ENCODE measurements around the gene PRMT6. TPM values are rescaled to one million over a fixed set of nuclear protein-coding genes. Genes with fewer than 3 reads are reported as not detected.

Gene PRMT6
- total and polyA plus RNA-seq, 2 donors from 2014 or later: 16.9 to 19.3 TPM

DNA sequence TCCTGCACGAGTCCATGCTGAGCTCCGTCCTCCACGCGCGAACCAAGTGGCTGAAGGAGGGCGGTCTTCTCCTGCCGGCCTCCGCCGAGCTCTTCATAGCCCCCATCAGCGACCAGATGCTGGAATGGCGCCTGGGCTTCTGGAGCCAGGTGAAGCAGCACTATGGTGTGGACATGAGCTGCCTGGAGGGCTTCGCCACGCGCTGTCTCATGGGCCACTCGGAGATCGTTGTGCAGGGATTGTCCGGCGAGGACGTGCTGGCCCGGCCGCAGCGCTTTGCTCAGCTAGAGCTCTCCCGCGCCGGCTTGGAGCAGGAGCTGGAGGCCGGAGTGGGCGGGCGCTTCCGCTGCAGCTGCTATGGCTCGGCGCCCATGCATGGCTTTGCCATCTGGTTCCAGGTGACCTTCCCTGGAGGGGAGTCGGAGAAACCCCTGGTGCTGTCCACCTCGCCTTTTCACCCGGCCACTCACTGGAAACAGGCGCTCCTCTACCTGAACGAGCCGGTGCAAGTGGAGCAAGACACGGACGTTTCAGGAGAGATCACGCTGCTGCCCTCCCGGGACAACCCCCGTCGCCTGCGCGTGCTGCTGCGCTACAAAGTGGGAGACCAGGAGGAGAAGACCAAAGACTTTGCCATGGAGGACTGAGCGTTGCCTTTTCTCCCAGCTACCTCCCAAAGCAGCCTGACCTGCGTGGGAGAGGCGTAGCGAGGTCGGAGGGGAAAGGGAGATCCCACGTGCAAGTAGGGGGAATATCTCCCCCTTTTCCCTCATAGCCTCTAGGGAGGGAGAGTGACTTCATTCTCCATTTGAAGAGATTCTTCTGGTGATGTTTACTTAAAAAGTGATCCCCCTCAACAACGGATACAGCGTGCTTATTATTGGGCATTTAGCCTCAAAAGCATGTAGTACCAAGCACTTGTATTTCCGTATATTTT lies 991 bp downstream of the PRMT6 start:
- H3K4me3 ChIP-seq (ENCODE audit: low read length in 3 of 3): peak overlapping the region; percentile 94 to 96 (median 95)
- H3K4me1 ChIP-seq (ENCODE audit: control insufficient read depth in 2 of 3, insufficient read depth in 2 of 3, low read depth in 1 of 3, low read length in 3 of 3): peaks cover 0 to 8% (median 0%) of the 10 kb centered on the region in 3 donors
- TF ChIP-seq, protein P1, sequence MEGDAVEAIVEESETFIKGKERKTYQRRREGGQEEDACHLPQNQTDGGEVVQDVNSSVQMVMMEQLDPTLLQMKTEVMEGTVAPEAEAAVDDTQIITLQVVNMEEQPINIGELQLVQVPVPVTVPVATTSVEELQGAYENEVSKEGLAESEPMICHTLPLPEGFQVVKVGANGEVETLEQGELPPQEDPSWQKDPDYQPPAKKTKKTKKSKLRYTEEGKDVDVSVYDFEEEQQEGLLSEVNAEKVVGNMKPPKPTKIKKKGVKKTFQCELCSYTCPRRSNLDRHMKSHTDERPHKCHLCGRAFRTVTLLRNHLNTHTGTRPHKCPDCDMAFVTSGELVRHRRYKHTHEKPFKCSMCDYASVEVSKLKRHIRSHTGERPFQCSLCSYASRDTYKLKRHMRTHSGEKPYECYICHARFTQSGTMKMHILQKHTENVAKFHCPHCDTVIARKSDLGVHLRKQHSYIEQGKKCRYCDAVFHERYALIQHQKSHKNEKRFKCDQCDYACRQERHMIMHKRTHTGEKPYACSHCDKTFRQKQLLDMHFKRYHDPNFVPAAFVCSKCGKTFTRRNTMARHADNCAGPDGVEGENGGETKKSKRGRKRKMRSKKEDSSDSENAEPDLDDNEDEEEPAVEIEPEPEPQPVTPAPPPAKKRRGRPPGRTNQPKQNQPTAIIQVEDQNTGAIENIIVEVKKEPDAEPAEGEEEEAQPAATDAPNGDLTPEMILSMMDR (IDR thresholded peaks at IDR 0.05; ENCODE audit: borderline replicate concordance, extremely low read depth, insufficient read depth): no peak
- H3K9ac ChIP-seq (ENCODE audit: low read length in 3 of 3): peak overlapping the region; percentile 37 to 91 (median 66)
- no peaks in the 10 kb centered on the region for H3K27me3 ChIP-seq (ENCODE audit: control insufficient read depth, insufficient read depth, low read length)
- peak overlapping the region; percentile 80 to 91 for H3K27ac ChIP-seq (ENCODE audit: low read depth in 2 of 2, low read length in 2 of 2)
- FAIRE-seq (no peak), DNase-seq (peak; percentile 86 to 92 (median 90))
- intact Hi-C loops (cut with DNase I): no loop called here
- no peaks in the 10 kb centered on the region for H3K9me3 ChIP-seq (ENCODE audit: control insufficient read depth in 2 of 3, insufficient read depth in 1 of 3, low read length in 3 of 3)
- H3K36me3 ChIP-seq (ENCODE audit: control insufficient read depth in 2 of 3, insufficient read depth in 3 of 3, low read length in 3 of 3): peaks cover 3 to 6% (median 3%) of the 10 kb centered on the region in 3 donors

DNA sequence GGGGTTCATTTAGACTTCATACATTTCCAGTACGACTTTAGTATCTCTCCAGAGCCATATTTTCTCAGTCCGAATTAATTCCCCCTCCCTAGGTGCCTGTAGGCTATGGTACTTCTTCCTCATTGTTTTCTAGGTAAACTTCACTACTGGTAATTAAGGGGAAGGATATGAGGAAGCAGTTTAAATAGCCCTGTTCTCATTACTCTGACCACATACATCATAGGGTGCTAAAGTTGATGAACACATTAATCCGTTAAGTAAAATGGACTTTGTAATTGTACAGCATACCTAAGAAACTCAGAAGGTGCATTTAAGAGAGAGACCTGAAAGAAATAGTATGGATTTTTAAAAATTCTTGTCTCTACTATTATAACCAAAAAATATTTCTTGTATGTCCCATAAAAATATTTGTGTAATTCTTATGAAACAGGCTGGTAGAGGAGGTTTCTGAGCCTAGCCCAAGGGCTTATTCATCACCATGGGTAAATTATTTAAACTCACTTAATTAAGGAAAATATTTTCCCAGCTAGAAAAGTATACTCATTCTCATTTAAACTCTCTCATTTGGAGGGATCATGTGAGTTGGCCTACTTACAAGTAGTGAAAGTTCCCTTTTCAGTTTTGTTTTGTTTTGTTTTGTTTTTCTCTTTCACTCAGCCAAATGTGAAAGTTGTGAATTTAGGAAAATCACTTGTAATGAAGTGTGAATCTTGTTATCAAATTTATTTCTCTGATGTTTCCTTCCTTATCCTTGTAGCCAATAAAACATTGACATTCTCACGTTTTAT lies 2.0 kb downstream of the PRMT6 start:
- no peak for FAIRE-seq
- peak overlapping the region in 1 of 2 donors; percentile 80 for H3K27ac ChIP-seq (ENCODE audit: low read depth in 2 of 2, low read length in 2 of 2)

DNA sequence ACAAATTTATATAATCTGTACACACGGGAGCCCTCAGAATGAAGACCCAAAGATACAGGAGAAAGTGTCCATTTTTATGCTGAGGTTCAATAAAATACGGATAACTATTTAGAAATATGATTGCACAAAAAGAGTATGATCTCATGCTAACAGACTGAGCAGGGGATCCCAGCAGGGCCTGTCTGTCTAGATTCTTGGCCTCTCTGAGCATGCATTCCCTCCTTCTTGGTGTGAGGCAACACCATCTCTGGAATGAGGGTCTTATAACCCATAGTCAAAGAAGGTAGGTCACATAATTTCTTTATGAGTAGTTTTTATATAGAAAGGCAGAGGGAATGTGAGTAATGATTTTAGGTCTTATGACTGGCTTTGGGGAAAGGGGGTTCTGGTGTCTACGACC lies 5.4 kb downstream of the PRMT6 start:
- FAIRE-seq: no peak
- intact Hi-C loops (cut with DNase I): no loop called here
- no peak overlapping the region for H3K9ac ChIP-seq (ENCODE audit: low read length in 3 of 3)

More for the DNA sequence above, 2.0 kb downstream of the PRMT6 start:
- Histone ChIP-seq H3K4me3 (ENCODE audit: low read length in 3 of 3) (peak overlapping the region; percentile 94 to 96 (median 95)), H3K9ac (ENCODE audit: low read length in 3 of 3) (peak overlapping the region in 2 of 3 donors; percentile 66 to 91), H3K36me3 (ENCODE audit: control insufficient read depth in 2 of 3, insufficient read depth in 3 of 3, low read length in 3 of 3) (peaks cover 3 to 6% (median 3%) of the 10 kb centered on the region in 3 donors), H3K9me3 (ENCODE audit: control insufficient read depth in 2 of 3, insufficient read depth in 1 of 3, low read length in 3 of 3) (no peaks in the 10 kb centered on the region), H3K4me1 (ENCODE audit: control insufficient read depth in 2 of 3, insufficient read depth in 2 of 3, low read depth in 1 of 3, low read length in 3 of 3) (peaks cover 0 to 8% (median 0%) of the 10 kb centered on the region in 3 donors), H3K27me3 (ENCODE audit: control insufficient read depth, insufficient read depth, low read length) (no peaks in the 10 kb centered on the region)
- TF ChIP-seq, protein P1 (IDR thresholded peaks at IDR 0.05; ENCODE audit: borderline replicate concordance, extremely low read depth, insufficient read depth): no peak
- intact Hi-C loops (cut with DNase I): no loop called here
- DNase-seq: peak in 1 of 5 donors; percentile 15

More for the DNA sequence above, 5.4 kb downstream of the PRMT6 start:
- Histone ChIP-seq H3K4me1 (ENCODE audit: control insufficient read depth in 2 of 3, insufficient read depth in 2 of 3, low read depth in 1 of 3, low read length in 3 of 3) (peaks cover 0 to 8% (median 0%) of the 10 kb centered on the region in 3 donors), H3K9me3 (ENCODE audit: control insufficient read depth in 2 of 3, insufficient read depth in 1 of 3, low read length in 3 of 3) (no peaks in the 10 kb centered on the region), H3K4me3 (ENCODE audit: low read length in 3 of 3) (no peak overlapping the region), H3K27ac (ENCODE audit: low read depth in 2 of 2, low read length in 2 of 2) (no peak overlapping the region), H3K36me3 (ENCODE audit: control insufficient read depth in 2 of 3, insufficient read depth in 3 of 3, low read length in 3 of 3) (peaks cover 3 to 6% (median 3%) of the 10 kb centered on the region in 3 donors), H3K27me3 (ENCODE audit: control insufficient read depth, insufficient read depth, low read length) (no peaks in the 10 kb centered on the region)
- TF ChIP-seq, protein P1 (IDR thresholded peaks at IDR 0.05; ENCODE audit: borderline replicate concordance, extremely low read depth, insufficient read depth): no peak
- DNase-seq: no peak

All from kidney (tissue), 14 donors.